OCI-LY7 (cell line): ENCODE results near the gene OOSP1. TPM values are rescaled to one million over a fixed set of nuclear protein-coding genes. Genes with fewer than 3 reads are reported as not detected.

Source experiments
- BruUV-seq: library from RNA; stranded (reverse); fragments of 400-500 nt; replicated peaks from 2 replicates; lab custom pipeline; 2021; lab: Mats Ljungman, UMichigan
- CTCF ChIA-PET: fragments of 300-600 bp; sonication (Branson Sonifier 250); formaldehyde crosslinking; loops from one replicate; lab custom pipeline; 2022; ENCODE audit warnings: antibody characterized with exemption; ENCODE audit not compliant: unreplicated experiment; lab: Charles Lee
- POLR2A ChIA-PET: fragments of 300-600 bp; sonication (Branson Sonifier 250); formaldehyde crosslinking; loops from one replicate; lab custom pipeline; 2022; ENCODE audit warnings: antibody characterized with exemption; lab: Charles Lee
- DNase-seq: peaks from one replicate; pipeline ENCODE4 v3.0.0-alpha.2; 2015; ENCODE audit warnings: low spot score
- H2AFZ ChIP-seq: fragments of 200-600 bp; sonication (generic), shearing (Covaris generic); 2 replicates; pipeline ENCODE4 v1.6.1; 2014; ENCODE audit warnings: mild to moderate bottlenecking, antibody characterized with exemption, low read length, moderate library complexity
- H3K27ac ChIP-seq: fragments of 200-600 bp; sonication (generic); 2 replicates; pipeline ENCODE4 v1.5.1; 2014; ENCODE audit warnings: mixed run types, low read depth, mild to moderate bottlenecking, moderate library complexity, low read length, inconsistent platforms; ENCODE audit not compliant: poor library complexity, severe bottlenecking
- H3K36me3 ChIP-seq: fragments of 200-600 bp; sonication (generic); 2 replicates; pipeline ENCODE4 v1.6.1; 2014; ENCODE audit warnings: mild to moderate bottlenecking, antibody characterized with exemption, low read length, moderate library complexity, mixed read lengths; ENCODE audit not compliant: insufficient read depth
- H3K4me1 ChIP-seq: fragments of 200-600 bp; sonication (generic); 2 replicates; pipeline ENCODE4 v1.5.1; 2014; ENCODE audit warnings: mild to moderate bottlenecking, low read length; ENCODE audit not compliant: insufficient read depth, poor library complexity, severe bottlenecking
- H3K4me2 ChIP-seq: fragments of 200-600 bp; sonication (generic); 2 replicates; pipeline ENCODE4 v1.6.1; 2014; ENCODE audit warnings: mild to moderate bottlenecking, low read length
- H3K4me3 ChIP-seq: fragments of 200-600 bp; sonication (generic); 2 replicates; pipeline ENCODE4 v1.5.1; 2014; ENCODE audit warnings: mild to moderate bottlenecking, low read depth, low read length; ENCODE audit not compliant: poor library complexity, severe bottlenecking
- H3K79me2 ChIP-seq: fragments of 200-600 bp; sonication (generic); 2 replicates; pipeline ENCODE4 v1.6.1; 2016; ENCODE audit warnings: low read depth, mild to moderate bottlenecking, low read length, moderate library complexity, mixed read lengths; ENCODE audit not compliant: insufficient read depth
- H3K9me2 ChIP-seq: fragments of 200-600 bp; sonication (generic); 2 replicates; pipeline ENCODE4 v1.6.1; 2016; ENCODE audit warnings: mild to moderate bottlenecking, low read length, mixed read lengths; ENCODE audit not compliant: insufficient read depth
- H3K9me3 ChIP-seq: fragments of 200-600 bp; sonication (generic); 2 replicates; pipeline ENCODE4 v1.6.1; 2014; ENCODE audit warnings: mild to moderate bottlenecking, mixed run types, low read length, mixed read lengths
- H4K20me1 ChIP-seq: fragments of 200-600 bp; sonication (generic); 2 replicates; pipeline ENCODE4 v1.6.1; 2014; ENCODE audit warnings: mild to moderate bottlenecking, antibody characterized with exemption, low read length, moderate library complexity, mixed read lengths; ENCODE audit not compliant: insufficient read depth
- EZH2phosphoT487 ChIP-seq: fragments of 200-600 bp; sonication (generic); IDR thresholded peaks from 2 replicates; pipeline ENCODE4 v1.6.1; 2018; ENCODE audit warnings: low read depth, borderline replicate concordance, mild to moderate bottlenecking, mixed run types, antibody characterized with exemption, low read length, moderate library complexity, mixed read lengths
- intact Hi-C: fragments of 100-400 bp; cut with micrococcal nuclease; formaldehyde crosslinking; loops from one replicate; pipeline ENCODE4 v1.10.0; 2022; ENCODE audit not compliant: unreplicated experiment
- total RNA-seq, 2 experiments: library from RNA; depleted of rRNA in 1 of 2; stranded (reverse); fragments of >200 nt in 1 of 2; shearing (Covaris generic) in 1 of 2; gene quantifications; 2 replicates each; pipeline ENCODE4 v1.2.3, GENCODE V29; 2014 to 2022
- TF ChIP-seq, protein P1 (sequence below): fragments of 200-600 bp; sonication (generic); conservative IDR thresholded peaks from 2 replicates; pipeline ENCODE4 v1.5.1; 2014; ENCODE audit warnings: mild to moderate bottlenecking, antibody characterized with exemption, low read length, moderate library complexity, mixed read lengths

OOSP1 gene
- total RNA-seq, 2 experiments from 2014 or later: not detected

DNA sequence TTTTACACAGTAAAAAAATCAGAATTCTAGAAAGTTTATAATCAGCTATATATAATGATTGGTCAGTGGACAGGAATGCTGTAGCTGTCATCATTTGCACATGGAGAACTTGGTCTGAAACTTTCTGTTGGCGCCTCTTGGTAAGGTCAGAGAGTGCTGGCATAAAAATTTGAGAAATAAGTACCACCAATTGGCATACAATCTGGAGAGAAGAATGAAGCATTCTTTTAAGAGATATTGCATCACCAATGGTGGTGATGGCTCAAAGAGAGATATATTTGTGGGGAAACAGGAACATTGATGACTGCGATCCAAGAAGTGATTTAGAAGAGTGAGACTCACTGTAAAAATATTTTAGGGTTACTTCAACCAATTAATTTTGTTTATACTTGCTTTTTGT lies 19.8 kb upstream of the OOSP1 start:
- Histone ChIP-seq H3K9me2 (no peaks in the 10 kb centered on the region), H3K9me3 (peaks cover 5% of the 10 kb centered on the region; the same call in 1 of the 2 replicates), H3K4me1 (no peaks in the 10 kb centered on the region), H4K20me1 (no peaks in the 10 kb centered on the region), H3K36me3 (no peaks in the 10 kb centered on the region), H3K79me2 (no peaks in the 10 kb centered on the region), H3K4me3 (no peak overlapping the region), H2AFZ (no peak overlapping the region), H3K4me2 (no peak overlapping the region), H3K27ac (no peak overlapping the region)
- DNase-seq: no peak
- intact Hi-C loops: loop anchor here (2.0 kb wide), 2 partner anchors 96 to 164 kb away; partner anchors contain the start of gene STX3
- BruUV-seq: no TSS peak
- ChIA-PET POLR2A (no interaction called here), CTCF (interaction anchor here (1.6 kb wide), 1 partner anchor 116 kb away, joined by 3 read pairs; no protein-coding TSS in a partner anchor)
- TF ChIP-seq, protein P1, sequence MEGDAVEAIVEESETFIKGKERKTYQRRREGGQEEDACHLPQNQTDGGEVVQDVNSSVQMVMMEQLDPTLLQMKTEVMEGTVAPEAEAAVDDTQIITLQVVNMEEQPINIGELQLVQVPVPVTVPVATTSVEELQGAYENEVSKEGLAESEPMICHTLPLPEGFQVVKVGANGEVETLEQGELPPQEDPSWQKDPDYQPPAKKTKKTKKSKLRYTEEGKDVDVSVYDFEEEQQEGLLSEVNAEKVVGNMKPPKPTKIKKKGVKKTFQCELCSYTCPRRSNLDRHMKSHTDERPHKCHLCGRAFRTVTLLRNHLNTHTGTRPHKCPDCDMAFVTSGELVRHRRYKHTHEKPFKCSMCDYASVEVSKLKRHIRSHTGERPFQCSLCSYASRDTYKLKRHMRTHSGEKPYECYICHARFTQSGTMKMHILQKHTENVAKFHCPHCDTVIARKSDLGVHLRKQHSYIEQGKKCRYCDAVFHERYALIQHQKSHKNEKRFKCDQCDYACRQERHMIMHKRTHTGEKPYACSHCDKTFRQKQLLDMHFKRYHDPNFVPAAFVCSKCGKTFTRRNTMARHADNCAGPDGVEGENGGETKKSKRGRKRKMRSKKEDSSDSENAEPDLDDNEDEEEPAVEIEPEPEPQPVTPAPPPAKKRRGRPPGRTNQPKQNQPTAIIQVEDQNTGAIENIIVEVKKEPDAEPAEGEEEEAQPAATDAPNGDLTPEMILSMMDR: no peak
- TF ChIP-seq EZH2phosphoT487: no peak

DNA sequence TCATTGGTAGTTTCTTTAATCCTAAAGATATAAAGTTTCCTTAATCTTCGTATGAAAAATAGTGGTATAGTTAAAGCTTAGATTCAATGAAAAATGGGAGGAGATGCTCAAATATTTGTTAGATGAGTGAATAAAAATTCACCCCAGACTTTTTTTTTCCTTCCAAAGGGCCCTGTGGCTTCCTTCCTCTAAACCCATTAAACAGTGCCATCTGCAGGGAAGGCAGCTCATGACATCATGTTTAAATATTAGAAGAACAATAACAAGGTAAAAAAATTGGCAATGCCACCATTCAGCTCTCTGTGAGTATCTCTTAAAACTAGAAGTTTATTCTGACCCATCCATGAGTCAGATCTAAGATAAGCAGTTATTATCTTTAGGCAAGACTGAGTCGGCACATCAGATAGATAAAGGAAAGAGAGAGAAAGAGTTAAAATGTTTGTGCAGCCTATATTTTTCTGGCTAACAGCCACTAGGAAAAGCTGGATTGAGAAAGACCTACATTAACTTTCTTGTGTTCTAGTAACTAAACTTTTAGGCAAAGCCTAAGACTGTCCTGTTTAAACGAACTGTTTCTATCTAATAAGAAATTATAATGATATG lies 19.1 kb upstream of the OOSP1 start:
- ChIA-PET POLR2A (no interaction called here), CTCF (interaction anchor here (1.6 kb wide), 1 partner anchor 117 kb away, joined by 3 read pairs; no protein-coding TSS in a partner anchor)
- Histone ChIP-seq H3K27ac (no peak overlapping the region), H4K20me1 (no peaks in the 10 kb centered on the region), H3K4me1 (no peaks in the 10 kb centered on the region), H3K9me2 (no peaks in the 10 kb centered on the region), H2AFZ (no peak overlapping the region), H3K36me3 (no peaks in the 10 kb centered on the region), H3K4me2 (no peak overlapping the region), H3K9me3 (peaks cover 11% of the 10 kb centered on the region; the same call in 1 of the 2 replicates), H3K79me2 (no peaks in the 10 kb centered on the region), H3K4me3 (no peak overlapping the region)
- TF ChIP-seq EZH2phosphoT487: no peak
- TF ChIP-seq, protein P1: peak; percentile 88
- no TSS peak for BruUV-seq
- intact Hi-C loops: loop anchor here (2.0 kb wide), 2 partner anchors 96 to 164 kb away; partner anchors contain the start of gene STX3
- DNase-seq: peak; percentile 64

DNA sequence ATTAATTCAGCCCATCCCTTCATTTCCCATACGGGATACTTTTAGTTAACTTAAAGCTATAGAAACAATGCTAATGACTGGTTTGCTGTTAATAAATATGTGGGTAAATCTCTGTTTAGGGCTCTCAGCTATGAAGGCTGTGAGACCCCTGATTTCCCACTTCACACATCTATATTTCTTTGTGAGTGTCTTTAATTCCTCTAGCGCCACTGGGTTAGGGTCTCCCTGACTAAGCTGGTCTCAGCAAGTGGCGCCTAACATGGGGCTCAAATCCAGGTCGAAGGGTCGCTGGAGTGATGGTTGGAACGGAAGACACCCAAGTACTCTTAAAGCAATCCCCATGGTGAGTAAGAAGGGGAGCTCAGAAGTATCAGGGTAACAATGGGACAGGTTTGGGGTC lies 14.4 kb upstream of the OOSP1 start:
- H3K27ac ChIP-seq: no peak overlapping the region
- intact Hi-C loops: no loop called here
- H4K20me1 ChIP-seq: no peaks in the 10 kb centered on the region
- peaks cover 13% of the 10 kb centered on the region; the same call in 1 of the 2 replicates for H3K9me3 ChIP-seq
- H3K36me3 ChIP-seq: no peaks in the 10 kb centered on the region
- no TSS peak for BruUV-seq
- ChIA-PET POLR2A (no interaction called here), CTCF (no interaction called here)
- no peaks in the 10 kb centered on the region for H3K4me1 ChIP-seq
- H3K79me2 ChIP-seq: no peaks in the 10 kb centered on the region
- H3K4me2 ChIP-seq: no peak overlapping the region
- no peak overlapping the region for H3K4me3 ChIP-seq
- H2AFZ ChIP-seq: no peak overlapping the region
- H3K9me2 ChIP-seq: no peaks in the 10 kb centered on the region
- DNase-seq: peak; percentile 13
- no peak for TF ChIP-seq EZH2phosphoT487
- TF ChIP-seq, protein P1: no peak
